Measurements from ENCODE around the gene MT1B. TPM values are rescaled to one million over a fixed set of nuclear protein-coding genes. Genes with fewer than 3 reads are reported as not detected.

MT1B gene
- total RNA-seq, 1 experiment from 2014 or later = not detected

DNA sequence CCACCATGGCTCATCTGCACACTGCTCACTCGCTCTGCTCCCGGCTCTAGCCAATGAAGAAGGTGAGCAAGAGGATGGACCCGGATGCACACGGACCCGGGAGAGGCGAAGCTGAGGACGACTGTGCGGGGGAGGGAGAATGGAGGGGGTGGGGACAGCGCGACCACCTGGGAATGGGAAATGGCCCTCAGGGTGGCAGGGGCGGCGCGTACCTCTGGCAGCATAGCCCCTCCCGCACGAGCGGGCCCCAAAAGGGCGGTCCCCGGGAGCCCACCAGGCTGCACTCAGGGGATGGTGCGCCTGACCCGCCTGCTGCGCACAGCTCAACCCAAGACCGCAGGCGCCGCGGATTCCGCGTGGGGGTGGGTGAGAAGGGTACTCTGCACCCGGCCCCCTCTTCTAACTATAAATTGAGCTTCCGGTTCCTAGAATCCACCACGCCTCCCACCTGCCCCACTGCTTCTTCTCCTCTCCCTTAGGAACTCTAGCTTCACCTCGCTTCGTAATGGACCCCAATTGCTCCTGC is 24.1 kb downstream of the MT1B start:
- Mint-ChIP-seq H3K9me3 (no peaks in the 10 kb centered on the region; a peak in 1 of 5 replicates), H3K27me3 (ENCODE audit: low read depth) (peaks cover 49% of the 10 kb centered on the region), H3K27ac (no peak overlapping the region), H3K36me3 (ENCODE audit: insufficient read depth in 1 of 3, low read depth in 3 of 3) (no peaks in the 10 kb centered on the region), H3K4me3 (peak overlapping the region; percentile 61 to 74), H3K4me1 (peaks cover 28 to 33% of the 10 kb centered on the region in 2 experiments)
- TF ChIP-seq, protein P1, sequence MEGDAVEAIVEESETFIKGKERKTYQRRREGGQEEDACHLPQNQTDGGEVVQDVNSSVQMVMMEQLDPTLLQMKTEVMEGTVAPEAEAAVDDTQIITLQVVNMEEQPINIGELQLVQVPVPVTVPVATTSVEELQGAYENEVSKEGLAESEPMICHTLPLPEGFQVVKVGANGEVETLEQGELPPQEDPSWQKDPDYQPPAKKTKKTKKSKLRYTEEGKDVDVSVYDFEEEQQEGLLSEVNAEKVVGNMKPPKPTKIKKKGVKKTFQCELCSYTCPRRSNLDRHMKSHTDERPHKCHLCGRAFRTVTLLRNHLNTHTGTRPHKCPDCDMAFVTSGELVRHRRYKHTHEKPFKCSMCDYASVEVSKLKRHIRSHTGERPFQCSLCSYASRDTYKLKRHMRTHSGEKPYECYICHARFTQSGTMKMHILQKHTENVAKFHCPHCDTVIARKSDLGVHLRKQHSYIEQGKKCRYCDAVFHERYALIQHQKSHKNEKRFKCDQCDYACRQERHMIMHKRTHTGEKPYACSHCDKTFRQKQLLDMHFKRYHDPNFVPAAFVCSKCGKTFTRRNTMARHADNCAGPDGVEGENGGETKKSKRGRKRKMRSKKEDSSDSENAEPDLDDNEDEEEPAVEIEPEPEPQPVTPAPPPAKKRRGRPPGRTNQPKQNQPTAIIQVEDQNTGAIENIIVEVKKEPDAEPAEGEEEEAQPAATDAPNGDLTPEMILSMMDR (conservative IDR thresholded peaks at IDR 0.05) = no peak
- Histone ChIP-seq H2BK15ac (ENCODE audit: low read depth, low read length) (no peak overlapping the region), H2BK5ac (ENCODE audit: insufficient read length, low read length) (no peak overlapping the region), H3K4ac (ENCODE audit: low read depth, low read length) (no peak overlapping the region), H3K27me3 (ENCODE audit: insufficient read depth, low read length) (peaks cover 4% of the 10 kb centered on the region; the same call in 1 of the 2 replicates), H3K14ac (ENCODE audit: insufficient read depth, low read length) (0 out of 2 replicates have a peak overlapping the region, but pooled peaks have one; percentile 44), H3T11ph (ENCODE audit: low read length) (no peak overlapping the region), H2BK120ac (ENCODE audit: low read depth, low read length, poor library complexity, severe bottlenecking) (no peak overlapping the region), H2AFZ (ENCODE audit: low read length) (no peak overlapping the region), H4K91ac (ENCODE audit: insufficient read length, low read depth, low read length) (no peak overlapping the region), H3K23me2 (ENCODE audit: insufficient read length, low read depth, low read length, poor library complexity, severe bottlenecking) (peaks cover 7% of the 10 kb centered on the region), H4K20me1 (ENCODE audit: control insufficient read depth, insufficient read depth, insufficient read length) (no peaks in the 10 kb centered on the region), H3K4me1 (ENCODE audit: insufficient read depth, low read length) (0 out of 2 replicates have a peak, but pooled peaks cover 2% of the 10 kb centered on the region), H2BK20ac (ENCODE audit: low read depth, low read length, poor library complexity, severe bottlenecking) (no peak overlapping the region), H3K79me1 (ENCODE audit: insufficient read depth, low read depth, low read length, poor library complexity, severe bottlenecking) (no peaks in the 10 kb centered on the region), H3K23ac (ENCODE audit: insufficient read length, low read depth, low read length) (no peak overlapping the region), H4K5ac (ENCODE audit: insufficient read length, low read depth, low read length) (no peak overlapping the region), H4K8ac (replicated peaks; ENCODE audit: insufficient read length, low read depth, low read length) (no peak overlapping the region), H3K79me2 (ENCODE audit: insufficient read depth, low read length) (no peaks in the 10 kb centered on the region), H3K27ac (ENCODE audit: insufficient read length, low read depth, low read length) (no peak overlapping the region), H3K9me3 (ENCODE audit: control insufficient read depth, low read depth, low read length) (no peaks in the 10 kb centered on the region), H3K4me2 (ENCODE audit: insufficient read depth, insufficient read length, low read length) (peak overlapping the region; percentile 87), H2AK5ac (ENCODE audit: insufficient read length, low read length) (no peak overlapping the region), H3K9ac (ENCODE audit: extremely low read depth, insufficient read length, low read length) (peak overlapping the region; percentile 30), H2BK12ac (ENCODE audit: insufficient read length, low read depth, low read length) (no peak overlapping the region), H3K18ac (ENCODE audit: insufficient read length, low read depth, low read length) (peak overlapping the region; percentile 56), H3K56ac (ENCODE audit: insufficient read length, low read depth, low read length) (no peak overlapping the region)
- peak; percentile 86 for DNase-seq
- WGBS (ENCODE audit: extremely low coverage, insufficient read length, low lambda C conversion rate) = no CpG with 5 or more reads among the region's 32 CpGs

All from H9 (cell line).